DMS 273 (cell line): ENCODE measurements around the gene ALDH18A1.

Experiments
- DNase-seq: peaks from one replicate; lab custom pipeline; 2025; ENCODE audit not compliant: unreplicated experiment; lab: John Stamatoyannopoulos, UW

ALDH18A1 gene

DNA sequence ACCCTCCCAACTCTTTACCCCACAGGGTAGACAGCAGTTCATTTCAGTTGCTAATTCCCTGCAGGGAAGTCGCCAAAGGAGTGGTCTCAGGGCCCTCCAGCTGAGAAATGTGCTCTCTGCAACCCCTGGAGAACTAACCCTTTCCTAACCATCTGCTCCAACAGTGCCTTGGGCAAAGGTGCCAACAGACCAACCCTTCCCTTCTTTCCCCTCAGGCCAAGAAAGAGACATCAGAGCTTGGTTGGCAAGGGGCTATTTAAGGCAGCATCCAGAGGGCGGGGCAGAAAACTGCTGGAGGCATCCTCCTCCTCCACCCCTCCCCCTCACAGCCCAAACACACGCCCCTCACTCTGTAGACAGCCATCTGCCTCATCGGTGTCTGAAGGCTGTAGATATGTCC, 97.0 kb downstream of the ALDH18A1 start:
- peak; percentile 20 for DNase-seq

DNA sequence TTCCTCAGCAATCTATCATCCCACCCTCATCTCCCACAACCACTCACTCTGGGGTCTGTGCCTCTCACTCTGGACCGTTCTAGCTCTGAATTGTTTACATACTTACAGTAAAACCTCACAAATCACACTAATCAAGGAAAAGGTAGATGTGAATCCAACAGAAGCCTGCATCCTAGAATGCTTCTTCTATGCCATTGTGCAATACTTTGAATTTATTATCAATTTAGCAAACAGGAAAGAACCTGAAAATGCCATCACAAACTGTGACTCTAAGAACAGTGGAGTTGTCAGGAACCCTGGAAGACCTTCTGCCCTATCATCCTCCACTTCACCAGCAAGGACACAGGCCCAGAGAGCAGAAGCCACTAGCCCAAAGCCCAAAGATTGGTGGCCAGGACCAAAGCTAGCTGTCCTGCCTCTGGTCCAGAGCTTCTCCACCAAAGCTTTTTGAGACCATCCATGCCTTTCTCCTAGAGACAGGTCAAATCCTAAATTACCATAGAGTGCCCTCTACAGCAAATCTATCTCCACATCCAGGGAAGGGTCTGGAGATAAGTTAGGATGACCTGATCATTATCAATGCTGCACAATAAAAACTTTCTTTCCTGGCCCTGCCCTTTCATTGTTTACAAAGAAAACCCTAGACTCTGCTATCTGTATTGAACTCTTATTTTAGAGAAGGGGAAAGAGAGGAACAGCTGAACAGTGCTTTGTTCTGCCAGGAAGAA, 97.8 kb downstream of the ALDH18A1 start:
- no peak for DNase-seq

DNA sequence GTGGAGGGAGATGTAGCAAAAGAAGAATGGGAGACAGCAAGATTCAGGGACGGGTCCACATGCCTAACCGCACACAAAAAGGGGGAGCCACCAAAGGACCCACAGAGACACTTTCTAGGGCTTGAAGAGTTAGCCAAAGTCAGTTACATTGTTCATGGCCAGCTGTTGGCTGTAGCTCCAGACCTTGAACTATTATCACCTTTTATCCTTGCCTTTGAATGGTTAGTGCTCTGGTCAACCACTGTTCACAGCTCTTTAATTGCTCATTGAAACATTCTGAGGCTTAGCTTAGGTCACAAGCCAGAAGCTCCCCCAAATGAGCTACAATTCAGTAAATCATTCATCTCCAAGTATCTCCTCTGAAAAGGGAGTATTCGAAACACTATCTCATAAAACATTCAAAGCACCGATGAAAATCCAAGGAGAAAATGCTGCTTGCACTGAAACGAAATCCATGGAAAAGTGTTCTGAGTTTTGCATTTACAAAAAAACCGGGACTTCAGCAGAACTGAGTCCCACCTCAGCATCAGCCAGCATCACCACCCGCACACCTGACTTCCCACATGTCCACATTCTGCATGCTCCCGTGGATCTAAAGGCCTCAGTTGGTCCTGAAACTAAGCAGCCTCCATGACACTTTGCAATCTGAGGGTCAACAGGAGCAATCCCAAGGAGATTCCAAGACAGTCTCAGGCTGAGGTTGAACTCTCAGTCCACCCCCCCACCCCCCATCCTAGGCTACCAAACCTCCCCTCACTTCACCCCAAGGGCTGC, 99.3 kb downstream of the ALDH18A1 start:
- DNase-seq: no peak
